Adrenal gland (tissue), 12 donors: ENCODE measurements around the gene FOXJ3. TPM values are rescaled to one million over a fixed set of nuclear protein-coding genes. Genes with fewer than 3 reads are reported as not detected.

Experiments used
- DNase-seq, 7 donors: peaks; one replicate each; pipeline ENCODE4 v3.0.0-alpha.2; 2019 to 2020
- H3K27ac ChIP-seq, 5 donors: fragments of 200-600 bp; sonication (generic) in 4 of 5; 1 replicate in 3 of 5; 2 replicates in 2 of 5; pipeline versions ENCODE4 v1.5.1 to v1.8.0; 2016 to 2020; ENCODE audit warnings: mild to moderate bottlenecking in 1 of 5
- H3K27me3 ChIP-seq: fragments of 200-600 bp; 2 replicates; pipeline ENCODE4 v1.8.0; 2021
- H3K36me3 ChIP-seq, 2 donors: fragments of 200-600 bp; replicated peaks in 1 of 2; 1 replicate in 1 of 2; 2 replicates in 1 of 2; pipeline versions ENCODE4 v1.5.1 to v1.8.0; 2018 to 2022
- H3K4me1 ChIP-seq, 2 donors: fragments of 200-600 bp; replicated peaks in 1 of 2; 1 replicate in 1 of 2; 2 replicates in 1 of 2; pipeline versions ENCODE4 v1.5.1 to v1.8.0; 2018 to 2021
- H3K4me3 ChIP-seq, 4 donors: fragments of 200-600 bp; sonication (generic) in 3 of 4; one replicate each; pipeline ENCODE4 v1.5.1; 2016 to 2018
- H3K9me3 ChIP-seq, 3 donors: fragments of 200-600 bp; sonication (generic) in 1 of 3; replicated peaks in 1 of 3; 1 replicate in 2 of 3; 2 replicates in 1 of 3; pipeline versions ENCODE4 v1.5.1 to v1.8.0; 2016 to 2021
- POLR2A ChIP-seq, 2 donors: fragments of 450-650 bp; IDR thresholded peaks; one replicate each; pipeline ENCODE4 v1.6.1; 2017; ENCODE audit warnings: antibody characterized with exemption in 2 of 2, mild to moderate bottlenecking in 2 of 2, moderate library complexity in 1 of 2
- WGBS, 4 donors: extraction: QIAGEN DNeasy Blood & Tissue Kit in 2 of 4; methylation state at CpG; one replicate each; pipeline versions ENCODE4 v1.1.5 to v1.1.7; 2013 to 2017; 5-methylcytosine and 5-hydroxymethylcytosine counted together
- intact Hi-C, 2 donors: fragments of 100-400 bp; cut with DNase I; formaldehyde crosslinking; loops; one replicate each; pipeline versions ENCODE4 v1.14.1 to v1.15.0; 2022 to 2023
- polyA plus RNA-seq, 3 donors: library from polyadenylated mRNA; stranded (reverse); fragments of 200-250 nt in 2 of 3; fragments of 350-450 nt in 1 of 3; fragmentation: Illumina TruSeq in 1 of 3; extraction: RNeasy Lipid Tissue Mini Kit (QIAGEN cat#74804) in 1 of 3; gene quantifications; one replicate each; pipeline ENCODE4 v1.2.3, GENCODE V29; 2013 to 2014
- total RNA-seq, 9 donors: library from RNA; depleted of rRNA in 4 of 9; stranded (reverse); fragments of >200 nt in 4 of 9; fragments of 120-200 nt in 1 of 9; fragmentation: NEBNext Ultra II Directional in 1 of 9; extraction: Animal tissue kit (Norgen Biotek cat#: 25700) in 1 of 9; gene quantifications; one replicate each; pipeline versions ENCODE4 v1.1.0 to v1.2.4, GENCODE V29; 2013 to 2023
- TF ChIP-seq, protein P1 (sequence below), 6 experiments: fragments of 450-650 bp in 4 of 6; fragments of 200-600 bp in 2 of 6; sonication (generic) in 1 of 6; IDR thresholded peaks; 1 replicate in 5 of 6; 2 replicates in 1 of 6; pipeline versions ENCODE4 v1.5.1 to v1.8.0; 2016 to 2021; ENCODE audit warnings: antibody characterized with exemption in 6 of 6, mild to moderate bottlenecking in 2 of 6, moderate library complexity in 1 of 6
- donor health status: healthy with polysubstance abuse.
- donor health status: Bipolar disorder and iron deficiency.
- donor health status: DM: yes; HTN: yes; CAD: no.
- donor health status: DM: no; HTN: no; CAD: no.
- donor health status: DM: no; HTN: no; CAD: no.
- donor health status: DM: yes; HTN: yes; CAD: no.

Gene FOXJ3
- total and polyA plus RNA-seq, 12 donors = 8.4 to 58.5 (median 33.4) TPM

DNA sequence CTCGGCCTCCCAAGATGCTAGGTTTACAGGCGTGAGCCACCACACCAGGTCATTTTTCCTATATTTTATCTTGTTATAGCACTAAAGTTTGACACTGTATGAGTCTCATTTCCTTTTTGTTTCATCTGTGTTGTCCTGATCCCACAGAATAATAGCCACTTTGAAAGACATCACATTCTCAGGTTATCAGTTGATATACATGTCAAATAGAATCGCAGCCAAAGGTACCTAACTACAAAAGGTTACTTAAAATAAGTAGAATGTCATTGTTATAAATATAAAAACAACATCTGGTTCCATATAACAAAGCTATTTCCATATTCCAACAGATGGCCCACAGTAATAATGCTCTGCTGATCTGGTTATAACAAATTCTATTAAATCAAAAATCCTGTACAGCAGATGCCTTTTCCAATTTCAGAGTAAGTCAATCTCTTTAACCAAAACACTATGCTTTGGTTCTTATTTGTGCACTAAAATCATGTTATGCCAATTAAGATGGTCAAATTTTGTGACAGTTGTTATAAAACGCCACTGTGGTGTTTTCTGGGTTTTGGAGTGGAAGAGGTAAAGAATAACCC is 6.0 kb downstream of the FOXJ3 start:
- WGBS, 4 donors = 86 to 94% (median 90%) methylated on average over 4 of the region's 4 CpGs
- intact Hi-C loops = no loop called here
- H3K4me1 ChIP-seq = peaks cover 20 to 35% of the 10 kb centered on the region in 2 donors
- no peaks in the 10 kb centered on the region for H3K27me3 ChIP-seq
- H3K9me3 ChIP-seq = no peaks in the 10 kb centered on the region
- TF ChIP-seq, protein P1, sequence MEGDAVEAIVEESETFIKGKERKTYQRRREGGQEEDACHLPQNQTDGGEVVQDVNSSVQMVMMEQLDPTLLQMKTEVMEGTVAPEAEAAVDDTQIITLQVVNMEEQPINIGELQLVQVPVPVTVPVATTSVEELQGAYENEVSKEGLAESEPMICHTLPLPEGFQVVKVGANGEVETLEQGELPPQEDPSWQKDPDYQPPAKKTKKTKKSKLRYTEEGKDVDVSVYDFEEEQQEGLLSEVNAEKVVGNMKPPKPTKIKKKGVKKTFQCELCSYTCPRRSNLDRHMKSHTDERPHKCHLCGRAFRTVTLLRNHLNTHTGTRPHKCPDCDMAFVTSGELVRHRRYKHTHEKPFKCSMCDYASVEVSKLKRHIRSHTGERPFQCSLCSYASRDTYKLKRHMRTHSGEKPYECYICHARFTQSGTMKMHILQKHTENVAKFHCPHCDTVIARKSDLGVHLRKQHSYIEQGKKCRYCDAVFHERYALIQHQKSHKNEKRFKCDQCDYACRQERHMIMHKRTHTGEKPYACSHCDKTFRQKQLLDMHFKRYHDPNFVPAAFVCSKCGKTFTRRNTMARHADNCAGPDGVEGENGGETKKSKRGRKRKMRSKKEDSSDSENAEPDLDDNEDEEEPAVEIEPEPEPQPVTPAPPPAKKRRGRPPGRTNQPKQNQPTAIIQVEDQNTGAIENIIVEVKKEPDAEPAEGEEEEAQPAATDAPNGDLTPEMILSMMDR (IDR thresholded peaks at IDR 0.05) = no peak
- no peak for TF ChIP-seq POLR2A (IDR thresholded peaks at IDR 0.05)
- no peaks in the 10 kb centered on the region for H3K36me3 ChIP-seq
- H3K27ac ChIP-seq = no peak overlapping the region
- no peak overlapping the region for H3K4me3 ChIP-seq
- no peak for DNase-seq

DNA sequence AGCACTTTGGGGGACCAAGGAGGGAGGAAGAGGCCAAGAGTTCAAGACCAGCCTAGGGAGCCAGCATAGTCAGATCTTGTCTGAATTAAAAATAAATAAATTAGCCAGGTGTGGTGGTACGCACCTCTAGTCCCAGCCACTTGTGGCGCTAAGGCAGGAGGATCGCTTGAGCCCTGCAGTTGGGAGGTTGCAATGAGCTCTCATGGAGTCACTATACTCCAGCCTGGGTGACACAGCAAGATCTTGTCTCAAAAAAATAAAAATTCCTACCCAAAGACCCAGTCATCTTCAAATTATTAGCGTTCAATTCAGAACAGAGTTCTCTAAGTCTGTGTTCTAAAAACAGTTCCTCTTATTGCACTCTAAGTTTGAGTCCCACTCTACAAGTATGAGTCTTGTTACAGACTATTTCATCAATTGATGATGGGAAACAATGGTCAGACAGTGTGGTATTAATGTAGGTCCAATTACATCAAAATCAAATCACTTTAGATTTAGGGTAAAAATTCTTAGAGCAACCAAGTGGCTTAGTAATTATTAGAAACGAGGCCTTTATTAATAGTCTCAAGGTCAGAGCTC is 6.9 kb downstream of the FOXJ3 start:
- intact Hi-C loops = no loop called here
- no peaks in the 10 kb centered on the region for H3K27me3 ChIP-seq
- H3K27ac ChIP-seq = no peak overlapping the region
- H3K9me3 ChIP-seq = no peaks in the 10 kb centered on the region
- 84 to 89% (median 88%) methylated on average over 5 of the region's 5 CpGs for WGBS, 4 donors
- peaks cover 11 to 27% of the 10 kb centered on the region in 2 donors for H3K4me1 ChIP-seq
- no peak for DNase-seq
- H3K36me3 ChIP-seq = no peaks in the 10 kb centered on the region
- no peak overlapping the region for H3K4me3 ChIP-seq
- no peak for TF ChIP-seq POLR2A (IDR thresholded peaks at IDR 0.05)
- TF ChIP-seq, protein P1 (IDR thresholded peaks at IDR 0.05) = no peak

DNA sequence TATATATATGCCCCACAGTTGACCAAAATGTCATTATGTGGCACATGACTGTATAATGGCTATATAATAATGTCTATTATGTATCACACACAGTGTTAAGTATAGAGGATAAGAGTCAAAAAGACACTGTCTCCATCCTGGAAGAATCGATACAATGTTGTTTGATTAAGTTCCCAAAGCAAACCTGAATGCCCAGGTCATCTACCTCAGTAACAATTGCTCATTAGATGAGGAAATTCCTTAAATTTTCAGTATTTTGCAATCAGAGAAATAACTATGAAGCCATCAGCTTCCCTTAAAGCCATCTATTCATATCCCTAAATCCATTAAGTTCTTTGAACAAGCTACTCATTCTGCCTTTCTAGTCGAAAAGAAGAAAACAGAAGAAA is 10.0 kb downstream of the FOXJ3 start:
- H3K27me3 ChIP-seq = no peaks in the 10 kb centered on the region
- no peak overlapping the region for H3K4me3 ChIP-seq
- TF ChIP-seq, protein P1 (IDR thresholded peaks at IDR 0.05) = no peak
- TF ChIP-seq POLR2A (IDR thresholded peaks at IDR 0.05) = no peak

DNA sequence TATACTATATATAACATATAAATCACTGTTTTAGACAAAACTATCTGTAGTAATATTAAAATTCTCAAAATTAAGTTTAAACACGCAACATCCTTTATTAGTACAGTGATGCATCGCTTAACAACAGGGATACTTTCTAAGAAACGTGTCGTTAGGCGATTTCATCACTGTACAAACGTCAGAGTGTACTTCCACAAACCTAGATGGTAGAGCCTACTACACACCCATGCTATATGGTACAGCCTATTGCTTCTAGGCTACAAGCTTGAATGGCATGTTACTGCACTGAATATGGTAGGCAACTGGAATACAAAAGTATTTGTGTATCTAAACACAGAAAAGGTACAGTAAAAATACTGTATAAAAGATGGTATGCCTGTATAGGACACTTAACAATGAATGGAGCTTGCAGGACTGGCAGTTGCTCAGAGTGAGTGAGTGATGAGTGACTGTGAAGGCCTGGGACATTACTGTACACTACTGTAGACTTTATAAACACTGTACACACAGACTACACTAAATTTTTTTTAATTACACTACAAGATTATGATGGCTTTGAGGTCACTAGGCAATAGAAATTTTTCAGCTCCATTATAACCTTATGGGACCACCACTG is 10.5 kb downstream of the FOXJ3 start:
- H3K4me3 ChIP-seq = no peak overlapping the region
- no peak for DNase-seq
- peaks cover 28 to 47% of the 10 kb centered on the region in 2 donors for H3K4me1 ChIP-seq
- WGBS, 4 donors = 83 to 90% (median 87%) methylated on average over 6 of the region's 6 CpGs
- no peak overlapping the region for H3K27ac ChIP-seq
- intact Hi-C loops = no loop called here
- H3K9me3 ChIP-seq = no peaks in the 10 kb centered on the region
- H3K27me3 ChIP-seq = no peaks in the 10 kb centered on the region
- no peak for TF ChIP-seq POLR2A (IDR thresholded peaks at IDR 0.05)
- TF ChIP-seq, protein P1 (IDR thresholded peaks at IDR 0.05) = no peak
- H3K36me3 ChIP-seq = no peaks in the 10 kb centered on the region

More for the DNA sequence above, 10.0 kb downstream of the FOXJ3 start:
- peaks cover 23 to 42% of the 10 kb centered on the region in 2 donors for H3K4me1 ChIP-seq
- H3K36me3 ChIP-seq = no peaks in the 10 kb centered on the region
- WGBS, 4 donors = 58 to 70% (median 68%) methylated on average over 2 of the region's 2 CpGs
- H3K9me3 ChIP-seq = no peaks in the 10 kb centered on the region
- intact Hi-C loops = no loop called here
- H3K27ac ChIP-seq = peak overlapping the region in 1 of 5 donors; percentile 10
- no peak for DNase-seq
